Body of pancreas (tissue), 4 donors: ENCODE data around the gene GLTP. TPM values are rescaled to one million over a fixed set of nuclear protein-coding genes. Genes with fewer than 3 reads are reported as not detected.

Experiments
- ATAC-seq: fragments of 150-250 bp; one replicate; pipeline ENCODE4 v1.9.1; 2016
- DNase-seq, 4 donors: peaks; one replicate each; pipeline ENCODE4 v3.0.0-alpha.2; 2019
- H3K27ac ChIP-seq, 4 donors: fragments of 200-600 bp; sonication (generic); 1 replicate in 3 of 4; 2 replicates in 1 of 4; pipeline versions ENCODE4 v1.5.1 to v1.6.1; 2016 to 2019; ENCODE audit warnings: mild to moderate bottlenecking in 1 of 4, mixed read lengths in 1 of 4, moderate library complexity in 1 of 4
- H3K27me3 ChIP-seq, 2 donors: fragments of 200-600 bp; sonication (generic); one replicate each; pipeline ENCODE4 v1.6.0; 2016; ENCODE audit warnings: mild to moderate bottlenecking in 1 of 2
- H3K36me3 ChIP-seq, 2 donors: fragments of 200-600 bp; sonication (generic); replicated peaks in 1 of 2; 2 replicates each; pipeline ENCODE4 v1.5.1; 2016; ENCODE audit warnings: low read depth in 2 of 2; ENCODE audit not compliant: insufficient read depth in 1 of 2
- H3K4me1 ChIP-seq: fragments of 200-600 bp; sonication (generic); one replicate; pipeline ENCODE4 v1.6.0; 2016
- H3K4me3 ChIP-seq, 2 donors: fragments of 200-600 bp; sonication (generic); 1 replicate in 1 of 2; 2 replicates in 1 of 2; pipeline ENCODE4 v1.5.1; 2016 to 2019
- H3K9me3 ChIP-seq, 3 donors: fragments of 200-600 bp; sonication (generic); 1 replicate in 2 of 3; 2 replicates in 1 of 3; pipeline ENCODE4 v1.5.1; 2016
- CTCF ChIP-seq, 7 experiments: fragments of 450-650 bp in 4 of 7; fragments of 200-600 bp in 3 of 7; sonication (generic) in 3 of 7; IDR thresholded peaks; one replicate each; pipeline ENCODE4 v1.5.1; 2016 to 2019; ENCODE audit warnings: antibody characterized with exemption in 7 of 7
- POLR2A ChIP-seq, 3 donors: fragments of 450-650 bp; IDR thresholded peaks; one replicate each; pipeline ENCODE4 v1.6.1; 2016; ENCODE audit warnings: antibody characterized with exemption in 3 of 3, mild to moderate bottlenecking in 2 of 3
- WGBS, 2 donors: methylation state at CpG; one replicate each; pipeline ENCODE4 v1.1.5; 2017; 5-methylcytosine and 5-hydroxymethylcytosine counted together
- intact Hi-C: fragments of 100-400 bp; cut with DNase I; formaldehyde crosslinking; loops from one replicate; pipeline ENCODE4 v1.15.1; 2023
- total RNA-seq, 2 donors: library from RNA; depleted of rRNA; stranded (reverse); fragments of >200 nt; gene quantifications; one replicate each; pipeline ENCODE4 v1.1.0, GENCODE V29; 2016

Gene GLTP
- total RNA-seq, 2 donors from 2014 or later: 21.1 to 27.8 TPM

- peaks cover 0 to 24% of the 10 kb centered on the region in 2 donors for H3K36me3 ChIP-seq
- peak; percentile 95 for ATAC-seq
Observed at GRCh38 chr12:109915171-109916040, 35.1 kb upstream of the GLTP start.

GRCh38 chr12:109914461-109914860 lies 34.1 kb upstream of the GLTP start:
- 78 to 85% methylated on average over 16 of the region's 16 CpGs for WGBS, 2 donors
- Histone ChIP-seq H3K4me3 (no peak overlapping the region), H3K9me3 (no peaks in the 10 kb centered on the region), H3K4me1 (peaks cover 20% of the 10 kb centered on the region), H3K27me3 (no peaks in the 10 kb centered on the region), H3K36me3 (peaks cover 0 to 22% of the 10 kb centered on the region in 2 donors), H3K27ac (peak overlapping the region; percentile 58 to 85 (median 69))
- peak in 2 of 4 donors; percentile 34 to 68 for DNase-seq
- intact Hi-C loops: no loop called here
- no peak for TF ChIP-seq CTCF (IDR thresholded peaks at IDR 0.05)
- no peak for ATAC-seq

More at GRCh38 chr12:109915171-109916040, 35.1 kb upstream of the GLTP start:
- Histone ChIP-seq H3K9me3 (no peaks in the 10 kb centered on the region), H3K27ac (peak overlapping the region; percentile 58 to 85 (median 69)), H3K27me3 (no peaks in the 10 kb centered on the region), H3K4me1 (peaks cover 20% of the 10 kb centered on the region), H3K4me3 (no peak overlapping the region)
- TF ChIP-seq POLR2A (IDR thresholded peaks at IDR 0.05) (peak in 2 of 3 donors; percentile 8 to 39), CTCF (IDR thresholded peaks at IDR 0.05) (peak in 4 of 7 experiments; percentile 13 to 37 (median 28))
- WGBS, 2 donors: 44 to 60% methylated on average over 15 to 26 of the region's 26 CpGs
- DNase-seq: peak; percentile 80 to 95 (median 91)
- intact Hi-C loops: no loop called here

GRCh38 chr12:109912855-109913321 lies 32.5 kb upstream of the GLTP start:
- Histone ChIP-seq H3K4me3 (no peak overlapping the region), H3K36me3 (peaks cover 1 to 22% of the 10 kb centered on the region in 2 donors), H3K4me1 (peaks cover 20% of the 10 kb centered on the region), H3K27me3 (no peaks in the 10 kb centered on the region), H3K27ac (no peak overlapping the region), H3K9me3 (no peaks in the 10 kb centered on the region)
- intact Hi-C loops: no loop called here
- ATAC-seq (no peak), DNase-seq (no peak)
- WGBS, 2 donors: 91 to 92% methylated on average over 12 of the region's 12 CpGs
- TF ChIP-seq CTCF (IDR thresholded peaks at IDR 0.05) (no peak), POLR2A (IDR thresholded peaks at IDR 0.05) (no peak)

GRCh38 chr12:109910969-109911348 lies 30.6 kb upstream of the GLTP start:
- ATAC-seq (no peak), DNase-seq (no peak)
- intact Hi-C loops: no loop called here
- H3K27me3 ChIP-seq: no peaks in the 10 kb centered on the region
- H3K4me3 ChIP-seq: no peak overlapping the region
- 78 to 84% methylated on average over 6 to 12 of the region's 12 CpGs for WGBS, 2 donors
- no peak overlapping the region for H3K27ac ChIP-seq
- TF ChIP-seq POLR2A (IDR thresholded peaks at IDR 0.05) (no peak), CTCF (IDR thresholded peaks at IDR 0.05) (no peak)
- H3K4me1 ChIP-seq: peaks cover 18% of the 10 kb centered on the region
- no peaks in the 10 kb centered on the region for H3K9me3 ChIP-seq
- peaks cover 7 to 19% of the 10 kb centered on the region in 2 donors for H3K36me3 ChIP-seq
